GM12878 (cell line): Measurements from ENCODE around the gene IFNB1. TPM values are rescaled to one million over a fixed set of nuclear protein-coding genes. Genes with fewer than 3 reads are reported as not detected.
A peak's percentile ranks its signal among the peaks of the same experiment; 100 is the strongest.

Experiments used
- ATAC-seq: fragments of 200-7000 bp; cut with Tn5 transposase; 3 replicates; pipeline ENCODE4 v1.9.1; 2020; ENCODE audit warnings: mild to moderate bottlenecking, moderate library complexity
- BruUV-seq: library from RNA; stranded (reverse); fragments of 400-500 nt; replicated peaks from 2 replicates; lab custom pipeline; 2021; lab: Mats Ljungman, UMichigan
- CTCF ChIA-PET: fragments of 300-600 bp; sonication (Branson Sonifier 250); formaldehyde crosslinking; extraction: SDS; loops from one replicate; lab custom pipeline; 2021; ENCODE audit warnings: inconsistent platforms; lab: Yijun Ruan, JAX
- POLR2A ChIA-PET: fragments of 350-600 bp; formaldehyde crosslinking; extraction: SDS; loops from one replicate; lab custom pipeline; 2021; ENCODE audit warnings: inconsistent platforms; lab: Charles Lee
- RAD21 ChIA-PET: fragments of 300-600 bp; sonication (Branson Sonifier 250); formaldehyde crosslinking; loops from one replicate; lab custom pipeline; 2023; ENCODE audit warnings: antibody characterized with exemption; ENCODE audit not compliant: unreplicated experiment; lab: Charles Lee
- SMC1A ChIA-PET: fragments of 300-600 bp; sonication (Branson Sonifier 250); formaldehyde crosslinking; loops from one replicate; lab custom pipeline; 2023; ENCODE audit not compliant: unreplicated experiment, uncharacterized antibody; lab: Charles Lee
- DNase-seq: peaks from one replicate; pipeline ENCODE4 v3.0.0-alpha.2; 2011; ENCODE audit warnings: low read depth, low spot score
- FAIRE-seq: peaks from 3 replicates; lab custom pipeline; 2011; peaks lifted over from hg19 to GRCh38; lab: Jason Lieb, UNC
- H2AFZ ChIP-seq: 2 replicates; pipeline ENCODE4 v1.6.0; 2011; ENCODE audit warnings: low read depth, low read length, control low read depth; ENCODE audit not compliant: control insufficient read depth
- H3K27ac ChIP-seq: 2 replicates; pipeline ENCODE4 v1.5.1; 2011; ENCODE audit warnings: control low read depth; ENCODE audit not compliant: control insufficient read depth, insufficient read depth
- H3K27me3 ChIP-seq, 2 experiments: replicated peaks in 1 of 2; 2 replicates each; pipeline versions ENCODE4 v1.6.0 to v1.6.1; 2011; ENCODE audit warnings: low read length in 1 of 2; ENCODE audit not compliant: control insufficient read depth in 2 of 2, insufficient read depth in 2 of 2
- H3K36me3 ChIP-seq, 2 experiments: 2 replicates each; pipeline ENCODE4 v1.5.1; 2011; ENCODE audit warnings: low read length in 1 of 2; ENCODE audit not compliant: control insufficient read depth in 2 of 2, insufficient read depth in 2 of 2
- H3K4me1 ChIP-seq: 2 replicates; pipeline ENCODE4 v1.6.1; 2011; ENCODE audit warnings: mild to moderate bottlenecking, low read length, moderate library complexity, mixed read lengths; ENCODE audit not compliant: control insufficient read depth, insufficient read depth
- H3K4me2 ChIP-seq: 2 replicates; pipeline ENCODE4 v1.6.0; 2011; ENCODE audit warnings: control low read depth; ENCODE audit not compliant: control insufficient read depth, insufficient read depth
- H3K4me3 ChIP-seq: fragments of 200-600 bp; sonication (generic); 2 replicates; pipeline ENCODE4 v1.5.1; 2016
- H3K79me2 ChIP-seq: 2 replicates; pipeline ENCODE4 v1.6.0; 2011; ENCODE audit warnings: low read length; ENCODE audit not compliant: control insufficient read depth, insufficient read depth
- H3K9ac ChIP-seq: 2 replicates; pipeline ENCODE4 v1.8.0; 2011; ENCODE audit warnings: low read length, control low read depth, mixed read lengths; ENCODE audit not compliant: control insufficient read depth, insufficient read depth
- H3K9me3 ChIP-seq: replicated peaks from 3 replicates; pipeline ENCODE4 v1.5.1; 2011; ENCODE audit warnings: mild to moderate bottlenecking, low read length; ENCODE audit not compliant: control insufficient read depth, insufficient read depth
- H4K20me1 ChIP-seq: 2 replicates; pipeline ENCODE4 v1.6.0; 2011; ENCODE audit not compliant: control insufficient read depth, insufficient read depth
- BRCA1 ChIP-seq: IDR thresholded peaks from 2 replicates; pipeline ENCODE4 v1.6.1; 2011; ENCODE audit warnings: low read depth, low read length, improper control_type of control experiment
- DPF2 ChIP-seq: fragments of 450-650 bp; IDR thresholded peaks from 2 replicates; pipeline ENCODE4 v1.6.1; 2017; ENCODE audit warnings: mild to moderate bottlenecking
- JUNB ChIP-seq: IDR thresholded peaks from 2 replicates; pipeline ENCODE4 v1.6.1; 2016; ENCODE audit warnings: antibody characterized with exemption, mild to moderate bottlenecking
- KDM1A ChIP-seq: fragments of 200-600 bp; sonication (generic); IDR thresholded peaks from 2 replicates; pipeline ENCODE4 v1.6.1; 2016; ENCODE audit warnings: borderline replicate concordance
- MAX ChIP-seq: IDR thresholded peaks from 2 replicates; pipeline ENCODE4 v1.6.1; 2012; ENCODE audit warnings: low read depth, low read length, improper control_type of control experiment
- MEF2B ChIP-seq: fragments of 450-650 bp; IDR thresholded peaks from 2 replicates; pipeline ENCODE4 v1.6.1; 2018; ENCODE audit warnings: mild to moderate bottlenecking, moderate library complexity; ENCODE audit not compliant: partially characterized antibody, poor library complexity, severe bottlenecking
- MTA3 ChIP-seq: IDR thresholded peaks from 2 replicates; pipeline ENCODE4 v1.6.1; 2012; ENCODE audit warnings: low read length, inconsistent platforms, borderline replicate concordance
- MYC ChIP-seq: IDR thresholded peaks from 2 replicates; pipeline ENCODE4 v1.6.1; 2011; ENCODE audit warnings: mild to moderate bottlenecking, low read length, moderate library complexity, inconsistent platforms; ENCODE audit not compliant: insufficient read depth, insufficient replicate concordance, insufficient read length, severe bottlenecking
- NR2C2 ChIP-seq: IDR thresholded peaks from 2 replicates; pipeline ENCODE4 v1.6.1; 2011; ENCODE audit warnings: borderline replicate concordance, low read depth; ENCODE audit not compliant: control insufficient read depth, insufficient read length
- PBX3 ChIP-seq: IDR thresholded peaks from 2 replicates; pipeline ENCODE4 v1.6.1; 2011; ENCODE audit warnings: mild to moderate bottlenecking, low read depth, low read length, moderate library complexity; ENCODE audit not compliant: insufficient replicate concordance
- SREBF2 ChIP-seq: IDR thresholded peaks from 2 replicates; pipeline ENCODE4 v1.6.1; 2012; ENCODE audit warnings: mild to moderate bottlenecking, low read length
- TAF1 ChIP-seq: IDR thresholded peaks from 2 replicates; pipeline ENCODE4 v1.6.1; 2011; ENCODE audit warnings: mild to moderate bottlenecking, low read depth, low read length, borderline replicate concordance
- WGBS: methylation state at CpG from one replicate; pipeline ENCODE4 v1.1.6; 2016; ENCODE audit warnings: low lambda C conversion rate; ENCODE audit not compliant: insufficient replicate concordance, insufficient coverage; ENCODE audit errors: missing lambda C conversion rate; 5-methylcytosine and 5-hydroxymethylcytosine counted together
- in situ Hi-C: fragments of 300-500 bp; cut with MboI; formaldehyde crosslinking; loops from 9 replicates; pipeline ENCODE4 v1.14.3; 2018; ENCODE audit warnings: mixed read lengths
- intact Hi-C: fragments of 100-400 bp; cut with micrococcal nuclease; formaldehyde crosslinking; loops from one replicate; pipeline ENCODE4 v1.14.2; 2022; ENCODE audit not compliant: unreplicated experiment
- polyA plus RNA-seq, 11 experiments: library from polyadenylated mRNA; depleted of rRNA in 4 of 11; unstranded in 6 of 11; stranded (reverse) in 5 of 11; fragments of >200 nt; fragmentation: Nextera tagmentation in 4 of 11; fragmentation: Illumina TruSeq in 1 of 11; extraction: Ambion mirVana in 4 of 11; extraction: Trizol in 1 of 11; gene quantifications; 1 replicate in 1 of 11; 2 replicates in 10 of 11; pipeline versions ENCODE4 v1.2.1 to v1.2.3, GENCODE V29; 2011 to 2016; ENCODE audit warnings: inconsistent platforms in 2 of 11, missing spikeins in 2 of 11, low read depth in 1 of 11
- total RNA-seq, 4 experiments: library from RNA; depleted of rRNA in 3 of 4; stranded (reverse); fragments of >200 nt in 3 of 4; fragmentation: Illumina TruSeq in 1 of 4; extraction: Trizol in 1 of 4; gene quantifications; 2 replicates each; pipeline versions ENCODE4 v1.2.1 to v1.2.3, GENCODE V29; 2013 to 2021
- TF ChIP-seq, protein P1 (sequence below): fragments of 450-650 bp; IDR thresholded peaks from 2 replicates; pipeline ENCODE4 v1.6.1; 2016; ENCODE audit warnings: mild to moderate bottlenecking
- TF ChIP-seq, protein P2 (sequence below): fragments of 450-650 bp; IDR thresholded peaks from 2 replicates; pipeline ENCODE4 v1.6.1; 2016; ENCODE audit warnings: mild to moderate bottlenecking, moderate library complexity, borderline replicate concordance

Gene IFNB1
- total and polyA plus RNA-seq, 10 of the 15 experiments (the other 5 are each of a cell fraction or from before 2014, with no cell fraction given) = 0.18 TPM; not detected in 9

DNA sequence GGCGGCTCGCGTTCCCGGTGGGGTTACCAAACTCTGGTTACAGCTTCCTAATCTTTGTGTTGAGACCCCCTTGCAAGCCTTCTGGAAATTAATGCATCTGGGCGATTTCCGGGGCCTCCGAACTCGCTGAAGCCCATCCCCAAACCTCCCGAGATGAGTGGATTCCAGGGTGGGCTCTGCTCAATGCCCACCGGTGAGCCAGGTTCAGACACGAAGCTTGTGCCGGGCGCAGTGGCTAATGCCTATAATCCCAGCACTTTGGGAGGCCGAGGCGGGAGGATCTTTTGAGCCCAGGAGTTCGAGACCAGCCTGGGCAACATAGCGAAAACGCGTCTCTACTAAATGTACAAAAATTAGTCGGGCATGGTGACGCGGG lies 45.9 kb downstream of the IFNB1 start:
- Histone ChIP-seq H3K4me2 (peak overlapping the region; percentile 84), H4K20me1 (no peaks in the 10 kb centered on the region), H3K9ac (peak overlapping the region; percentile 70), H3K4me1 (peaks cover 5% of the 10 kb centered on the region), H3K79me2 (no peaks in the 10 kb centered on the region), H3K4me3 (peak overlapping the region; percentile 81), H3K27ac (peak overlapping the region; percentile 62), H3K27me3 (no peaks in the 10 kb centered on the region), H3K9me3 (no peaks in the 10 kb centered on the region), H2AFZ (peak overlapping the region; percentile 73), H3K36me3 (no peaks in the 10 kb centered on the region)
- ChIA-PET RAD21 (interaction anchor here (0.7 to 1.1 kb wide), 4 partner anchors 51 to 407 kb away, joined by 3 to 4 read pairs (median 3); no protein-coding TSS in a partner anchor), CTCF (interaction anchor here (1.1 to 2.7 kb wide), 3 partner anchors 35 to 146 kb away, joined by 3 to 11 read pairs (median 5); no protein-coding TSS in a partner anchor), POLR2A (interaction anchor here (0.6 to 1.3 kb wide), 3 partner anchors 14 to 64 kb away, joined by 3 to 7 read pairs (median 4); no protein-coding TSS in a partner anchor), SMC1A (interaction anchor here (0.8 to 2.5 kb wide), 8 partner anchors 11 to 364 kb away, joined by 3 to 14 read pairs (median 6); no protein-coding TSS in a partner anchor)
- in situ Hi-C loops (no loop called here), intact Hi-C loops (loop anchor here (2.0 kb wide), 2 partner anchors 17 to 35 kb away; no protein-coding TSS in a partner anchor)
- no peak for DNase-seq
- 64% methylated on average over 22 of the region's 22 CpGs for WGBS
- TF ChIP-seq DPF2 (no peak; the same call in 1 of the 2 replicates), MYC (no peak), MTA3 (no peak), BRCA1 (no peak), PBX3 (no peak), MEF2B (no peak), NR2C2 (no peak), KDM1A (no peak), SREBF2 (no peak), TAF1 (no peak), JUNB (no peak), MAX (no peak)
- TF ChIP-seq, protein P1, sequence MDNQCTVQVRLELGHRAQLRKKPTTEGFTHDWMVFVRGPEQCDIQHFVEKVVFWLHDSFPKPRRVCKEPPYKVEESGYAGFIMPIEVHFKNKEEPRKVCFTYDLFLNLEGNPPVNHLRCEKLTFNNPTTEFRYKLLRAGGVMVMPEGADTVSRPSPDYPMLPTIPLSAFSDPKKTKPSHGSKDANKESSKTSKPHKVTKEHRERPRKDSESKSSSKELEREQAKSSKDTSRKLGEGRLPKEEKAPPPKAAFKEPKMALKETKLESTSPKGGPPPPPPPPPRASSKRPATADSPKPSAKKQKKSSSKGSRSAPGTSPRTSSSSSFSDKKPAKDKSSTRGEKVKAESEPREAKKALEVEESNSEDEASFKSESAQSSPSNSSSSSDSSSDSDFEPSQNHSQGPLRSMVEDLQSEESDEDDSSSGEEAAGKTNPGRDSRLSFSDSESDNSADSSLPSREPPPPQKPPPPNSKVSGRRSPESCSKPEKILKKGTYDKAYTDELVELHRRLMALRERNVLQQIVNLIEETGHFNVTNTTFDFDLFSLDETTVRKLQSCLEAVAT = peak; percentile 81
- TF ChIP-seq, protein P2, sequence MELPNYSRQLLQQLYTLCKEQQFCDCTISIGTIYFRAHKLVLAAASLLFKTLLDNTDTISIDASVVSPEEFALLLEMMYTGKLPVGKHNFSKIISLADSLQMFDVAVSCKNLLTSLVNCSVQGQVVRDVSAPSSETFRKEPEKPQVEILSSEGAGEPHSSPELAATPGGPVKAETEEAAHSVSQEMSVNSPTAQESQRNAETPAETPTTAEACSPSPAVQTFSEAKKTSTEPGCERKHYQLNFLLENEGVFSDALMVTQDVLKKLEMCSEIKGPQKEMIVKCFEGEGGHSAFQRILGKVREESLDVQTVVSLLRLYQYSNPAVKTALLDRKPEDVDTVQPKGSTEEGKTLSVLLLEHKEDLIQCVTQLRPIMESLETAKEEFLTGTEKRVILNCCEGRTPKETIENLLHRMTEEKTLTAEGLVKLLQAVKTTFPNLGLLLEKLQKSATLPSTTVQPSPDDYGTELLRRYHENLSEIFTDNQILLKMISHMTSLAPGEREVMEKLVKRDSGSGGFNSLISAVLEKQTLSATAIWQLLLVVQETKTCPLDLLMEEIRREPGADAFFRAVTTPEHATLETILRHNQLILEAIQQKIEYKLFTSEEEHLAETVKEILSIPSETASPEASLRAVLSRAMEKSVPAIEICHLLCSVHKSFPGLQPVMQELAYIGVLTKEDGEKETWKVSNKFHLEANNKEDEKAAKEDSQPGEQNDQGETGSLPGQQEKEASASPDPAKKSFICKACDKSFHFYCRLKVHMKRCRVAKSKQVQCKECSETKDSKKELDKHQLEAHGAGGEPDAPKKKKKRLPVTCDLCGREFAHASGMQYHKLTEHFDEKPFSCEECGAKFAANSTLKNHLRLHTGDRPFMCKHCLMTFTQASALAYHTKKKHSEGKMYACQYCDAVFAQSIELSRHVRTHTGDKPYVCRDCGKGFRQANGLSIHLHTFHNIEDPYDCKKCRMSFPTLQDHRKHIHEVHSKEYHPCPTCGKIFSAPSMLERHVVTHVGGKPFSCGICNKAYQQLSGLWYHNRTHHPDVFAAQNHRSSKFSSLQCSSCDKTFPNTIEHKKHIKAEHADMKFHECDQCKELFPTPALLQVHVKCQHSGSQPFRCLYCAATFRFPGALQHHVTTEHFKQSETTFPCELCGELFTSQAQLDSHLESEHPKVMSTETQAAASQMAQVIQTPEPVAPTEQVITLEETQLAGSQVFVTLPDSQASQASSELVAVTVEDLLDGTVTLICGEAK = peak; percentile 46; the same call in 1 of the 2 replicates
- no peak for FAIRE-seq
- no peak for ATAC-seq
- no TSS peak for BruUV-seq
